ENCODE results near the gene NTSR1. TPM values are rescaled to one million over a fixed set of nuclear protein-coding genes. Genes with fewer than 3 reads are reported as not detected.

NTSR1 gene
- total and polyA plus RNA-seq, 2 experiments from 2014 or later = 0.15 to 1.4 TPM

- no peak overlapping the region for H3K4me3 Mint-ChIP-seq
- no peak for DNase-seq (ENCODE audit: low spot score)
Observed at GRCh38 chr20:62768234-62768546, 59.6 kb downstream of the NTSR1 start.

More at GRCh38 chr20:62768234-62768546, 59.6 kb downstream of the NTSR1 start:
- no peak overlapping the region for H2AFZ ChIP-seq
- H3K27me3 ChIP-seq (ENCODE audit: insufficient read depth) = no peaks in the 10 kb centered on the region
- Mint-ChIP-seq H3K27ac (no peak overlapping the region), H3K9me3 (no peaks in the 10 kb centered on the region), H3K27me3 (ENCODE audit: insufficient read depth, low read depth, poor library complexity) (peaks cover 6% of the 10 kb centered on the region), H3K4me1 (peaks cover 16% of the 10 kb centered on the region), H3K36me3 (ENCODE audit: low read depth) (no peaks in the 10 kb centered on the region)
- H3K4me3 ChIP-seq = no peak overlapping the region
- H4K20me1 ChIP-seq (replicated peaks; ENCODE audit: insufficient read depth) = no peaks in the 10 kb centered on the region
- no peaks in the 10 kb centered on the region for H3K79me2 ChIP-seq (replicated peaks; ENCODE audit: insufficient read depth)
- ATAC-seq = no peak
- H3K4me2 ChIP-seq = no peak overlapping the region
- H3K4me1 ChIP-seq (ENCODE audit: insufficient read depth) = no peaks in the 10 kb centered on the region; the same call in 1 of the 2 replicates
- H3K36me3 ChIP-seq (ENCODE audit: insufficient read depth) = no peaks in the 10 kb centered on the region
- no peaks in the 10 kb centered on the region for H3K9me2 ChIP-seq (ENCODE audit: insufficient read depth)
- 0 out of 2 replicates have a peak, but pooled peaks cover 2% of the 10 kb centered on the region for H3F3A ChIP-seq (replicated peaks; ENCODE audit: low read depth)
- TF ChIP-seq CREB1 (CRISPR knock-in tag; IDR thresholded peaks at IDR 0.05; ENCODE audit: low read depth) (no peak), REST (IDR thresholded peaks at IDR 0.05; ENCODE audit: unreplicated experiment) (no peak), NANOG (IDR thresholded peaks at IDR 0.05; ENCODE audit: borderline replicate concordance) (no peak), ETS1 (IDR thresholded peaks at IDR 0.05) (no peak), EZH2phosphoT487 (IDR thresholded peaks at IDR 0.05; ENCODE audit: unreplicated experiment) (no peak), ZNF331 (CRISPR knock-in tag; IDR thresholded peaks at IDR 0.05; ENCODE audit: low read depth) (no peak), EZH2 (IDR thresholded peaks at IDR 0.05; ENCODE audit: low read depth, unreplicated experiment) (no peak), JUNB (IDR thresholded peaks at IDR 0.05; ENCODE audit: unreplicated experiment) (no peak), POLR2AphosphoS5 (IDR thresholded peaks at IDR 0.05; ENCODE audit: low read depth) (no peak), STAT1 (IDR thresholded peaks at IDR 0.05; ENCODE audit: unreplicated experiment) (no peak), ZNF114 (CRISPR knock-in tag; IDR thresholded peaks at IDR 0.05) (no peak)
- TF ChIP-seq, protein P1, sequence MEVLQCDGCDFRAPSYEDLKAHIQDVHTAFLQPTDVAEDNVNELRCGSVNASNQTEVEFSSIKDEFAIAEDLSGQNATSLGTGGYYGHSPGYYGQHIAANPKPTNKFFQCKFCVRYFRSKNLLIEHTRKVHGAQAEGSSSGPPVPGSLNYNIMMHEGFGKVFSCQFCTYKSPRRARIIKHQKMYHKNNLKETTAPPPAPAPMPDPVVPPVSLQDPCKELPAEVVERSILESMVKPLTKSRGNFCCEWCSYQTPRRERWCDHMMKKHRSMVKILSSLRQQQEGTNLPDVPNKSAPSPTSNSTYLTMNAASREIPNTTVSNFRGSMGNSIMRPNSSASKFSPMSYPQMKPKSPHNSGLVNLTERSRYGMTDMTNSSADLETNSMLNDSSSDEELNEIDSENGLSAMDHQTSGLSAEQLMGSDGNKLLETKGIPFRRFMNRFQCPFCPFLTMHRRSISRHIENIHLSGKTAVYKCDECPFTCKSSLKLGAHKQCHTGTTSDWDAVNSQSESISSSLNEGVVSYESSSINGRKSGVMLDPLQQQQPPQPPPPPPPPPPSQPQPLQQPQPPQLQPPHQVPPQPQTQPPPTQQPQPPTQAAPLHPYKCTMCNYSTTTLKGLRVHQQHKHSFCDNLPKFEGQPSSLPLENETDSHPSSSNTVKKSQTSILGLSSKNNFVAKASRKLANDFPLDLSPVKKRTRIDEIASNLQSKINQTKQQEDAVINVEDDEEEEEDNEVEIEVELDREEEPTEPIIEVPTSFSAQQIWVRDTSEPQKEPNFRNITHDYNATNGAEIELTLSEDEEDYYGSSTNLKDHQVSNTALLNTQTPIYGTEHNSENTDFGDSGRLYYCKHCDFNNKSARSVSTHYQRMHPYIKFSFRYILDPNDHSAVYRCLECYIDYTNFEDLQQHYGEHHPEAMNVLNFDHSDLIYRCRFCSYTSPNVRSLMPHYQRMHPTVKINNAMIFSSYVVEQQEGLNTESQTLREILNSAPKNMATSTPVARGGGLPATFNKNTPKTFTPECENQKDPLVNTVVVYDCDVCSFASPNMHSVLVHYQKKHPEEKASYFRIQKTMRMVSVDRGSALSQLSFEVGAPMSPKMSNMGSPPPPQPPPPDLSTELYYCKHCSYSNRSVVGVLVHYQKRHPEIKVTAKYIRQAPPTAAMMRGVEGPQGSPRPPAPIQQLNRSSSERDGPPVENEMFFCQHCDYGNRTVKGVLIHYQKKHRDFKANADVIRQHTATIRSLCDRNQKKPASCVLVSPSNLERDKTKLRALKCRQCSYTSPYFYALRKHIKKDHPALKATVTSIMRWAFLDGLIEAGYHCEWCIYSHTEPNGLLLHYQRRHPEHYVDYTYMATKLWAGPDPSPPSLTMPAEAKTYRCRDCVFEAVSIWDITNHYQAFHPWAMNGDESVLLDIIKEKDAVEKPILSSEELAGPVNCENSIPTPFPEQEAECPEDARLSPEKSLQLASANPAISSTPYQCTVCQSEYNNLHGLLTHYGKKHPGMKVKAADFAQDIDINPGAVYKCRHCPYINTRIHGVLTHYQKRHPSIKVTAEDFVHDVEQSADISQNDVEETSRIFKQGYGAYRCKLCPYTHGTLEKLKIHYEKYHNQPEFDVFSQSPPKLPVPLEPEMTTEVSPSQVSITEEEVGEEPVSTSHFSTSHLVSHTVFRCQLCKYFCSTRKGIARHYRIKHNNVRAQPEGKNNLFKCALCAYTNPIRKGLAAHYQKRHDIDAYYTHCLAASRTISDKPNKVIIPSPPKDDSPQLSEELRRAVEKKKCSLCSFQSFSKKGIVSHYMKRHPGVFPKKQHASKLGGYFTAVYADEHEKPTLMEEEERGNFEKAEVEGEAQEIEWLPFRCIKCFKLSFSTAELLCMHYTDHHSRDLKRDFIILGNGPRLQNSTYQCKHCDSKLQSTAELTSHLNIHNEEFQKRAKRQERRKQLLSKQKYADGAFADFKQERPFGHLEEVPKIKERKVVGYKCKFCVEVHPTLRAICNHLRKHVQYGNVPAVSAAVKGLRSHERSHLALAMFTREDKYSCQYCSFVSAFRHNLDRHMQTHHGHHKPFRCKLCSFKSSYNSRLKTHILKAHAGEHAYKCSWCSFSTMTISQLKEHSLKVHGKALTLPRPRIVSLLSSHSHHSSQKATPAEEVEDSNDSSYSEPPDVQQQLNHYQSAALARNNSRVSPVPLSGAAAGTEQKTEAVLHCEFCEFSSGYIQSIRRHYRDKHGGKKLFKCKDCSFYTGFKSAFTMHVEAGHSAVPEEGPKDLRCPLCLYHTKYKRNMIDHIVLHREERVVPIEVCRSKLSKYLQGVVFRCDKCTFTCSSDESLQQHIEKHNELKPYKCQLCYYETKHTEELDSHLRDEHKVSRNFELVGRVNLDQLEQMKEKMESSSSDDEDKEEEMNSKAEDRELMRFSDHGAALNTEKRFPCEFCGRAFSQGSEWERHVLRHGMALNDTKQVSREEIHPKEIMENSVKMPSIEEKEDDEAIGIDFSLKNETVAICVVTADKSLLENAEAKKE (CRISPR knock-in tag; IDR thresholded peaks at IDR 0.05) = no peak
- TF ChIP-seq, protein P2, sequence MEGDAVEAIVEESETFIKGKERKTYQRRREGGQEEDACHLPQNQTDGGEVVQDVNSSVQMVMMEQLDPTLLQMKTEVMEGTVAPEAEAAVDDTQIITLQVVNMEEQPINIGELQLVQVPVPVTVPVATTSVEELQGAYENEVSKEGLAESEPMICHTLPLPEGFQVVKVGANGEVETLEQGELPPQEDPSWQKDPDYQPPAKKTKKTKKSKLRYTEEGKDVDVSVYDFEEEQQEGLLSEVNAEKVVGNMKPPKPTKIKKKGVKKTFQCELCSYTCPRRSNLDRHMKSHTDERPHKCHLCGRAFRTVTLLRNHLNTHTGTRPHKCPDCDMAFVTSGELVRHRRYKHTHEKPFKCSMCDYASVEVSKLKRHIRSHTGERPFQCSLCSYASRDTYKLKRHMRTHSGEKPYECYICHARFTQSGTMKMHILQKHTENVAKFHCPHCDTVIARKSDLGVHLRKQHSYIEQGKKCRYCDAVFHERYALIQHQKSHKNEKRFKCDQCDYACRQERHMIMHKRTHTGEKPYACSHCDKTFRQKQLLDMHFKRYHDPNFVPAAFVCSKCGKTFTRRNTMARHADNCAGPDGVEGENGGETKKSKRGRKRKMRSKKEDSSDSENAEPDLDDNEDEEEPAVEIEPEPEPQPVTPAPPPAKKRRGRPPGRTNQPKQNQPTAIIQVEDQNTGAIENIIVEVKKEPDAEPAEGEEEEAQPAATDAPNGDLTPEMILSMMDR (conservative IDR thresholded peaks at IDR 0.05; ENCODE audit: low read depth in 2 of 2) = no peak
- no peak overlapping the region for H3K27ac ChIP-seq (ENCODE audit: low read depth)

All from GM23338 (cell line).